RWPE2 (cell line): ENCODE measurements around the gene CCDC93.

Source experiments
- ATAC-seq: fragments of 200-7000 bp; cut with Tn5 transposase; 3 replicates; pipeline ENCODE4 v1.9.1; 2021; ENCODE audit warnings: low read depth
- DNase-seq: peaks from one replicate; pipeline ENCODE4 v3.0.0-alpha.2; 2020; ENCODE audit warnings: low spot score
- H3K27ac ChIP-seq: fragments of 450-650 bp; 2 replicates; pipeline ENCODE4 v1.5.1; 2017; ENCODE audit warnings: mild to moderate bottlenecking; ENCODE audit not compliant: poor library complexity, severe bottlenecking
- H3K27me3 ChIP-seq: fragments of 250-450 bp; sonication (Bioruptor Pico); 2 replicates; pipeline ENCODE4 v1.5.1; 2021; ENCODE audit warnings: mild to moderate bottlenecking, moderate library complexity; ENCODE audit not compliant: insufficient read depth, poor library complexity, severe bottlenecking
- H3K36me3 ChIP-seq: fragments of 250-450 bp; sonication (Bioruptor Pico); 2 replicates; pipeline ENCODE4 v1.5.1; 2020; ENCODE audit warnings: low read depth, mild to moderate bottlenecking, moderate library complexity
- H3K4me1 ChIP-seq: fragments of 250-450 bp; sonication (Bioruptor Pico); 2 replicates; pipeline ENCODE4 v1.5.1; 2021; ENCODE audit warnings: mild to moderate bottlenecking, moderate library complexity; ENCODE audit not compliant: insufficient read depth, poor library complexity, severe bottlenecking
- H3K4me3 ChIP-seq: fragments of 250-450 bp; sonication (Bioruptor Pico); 2 replicates; pipeline ENCODE4 v1.5.1; 2021; ENCODE audit warnings: mild to moderate bottlenecking, moderate library complexity; ENCODE audit not compliant: severe bottlenecking
- H3K9me3 ChIP-seq: fragments of 250-450 bp; sonication (Bioruptor Pico); 2 replicates; pipeline ENCODE4 v1.5.1; 2021; ENCODE audit warnings: mild to moderate bottlenecking, moderate library complexity; ENCODE audit not compliant: severe bottlenecking
- CTCF ChIP-seq: fragments of 450-650 bp; IDR thresholded peaks from one replicate; pipeline ENCODE4 v1.5.1; 2017; ENCODE audit warnings: mild to moderate bottlenecking, moderate library complexity; ENCODE audit not compliant: poor library complexity, severe bottlenecking

Gene CCDC93

DNA sequence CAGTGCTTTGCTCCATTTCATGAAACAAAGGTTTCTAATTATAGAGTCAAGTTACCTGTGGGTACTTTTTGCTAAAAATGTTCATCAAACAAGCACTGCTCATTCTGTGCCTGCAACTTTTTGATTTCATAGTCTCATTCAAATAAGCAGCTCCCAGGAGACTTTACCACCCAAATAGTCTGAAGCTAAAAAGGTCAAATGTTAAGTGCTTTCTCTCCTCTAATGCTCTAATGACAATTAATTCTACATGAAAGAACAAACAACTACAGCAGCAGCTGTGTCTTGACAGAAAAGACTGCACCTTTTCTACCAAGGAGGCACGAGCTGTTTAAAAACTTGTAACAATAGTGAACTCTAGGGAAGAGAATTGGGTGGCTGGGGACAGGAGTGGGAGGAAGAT, 65.3 kb downstream of the CCDC93 start:
- H3K27ac ChIP-seq: no peak overlapping the region
- peaks cover 90% of the 10 kb centered on the region for H3K36me3 ChIP-seq
- H3K9me3 ChIP-seq: no peaks in the 10 kb centered on the region
- DNase-seq (no peak), ATAC-seq (no peak)
- no peak for TF ChIP-seq CTCF
- H3K27me3 ChIP-seq: no peaks in the 10 kb centered on the region
- H3K4me1 ChIP-seq: no peaks in the 10 kb centered on the region
- H3K4me3 ChIP-seq: no peak overlapping the region

GRCh38 chr2:117945296-117945695, 68.6 kb downstream of the CCDC93 start:
- Histone ChIP-seq H3K27ac (no peak overlapping the region), H3K4me1 (no peaks in the 10 kb centered on the region), H3K9me3 (no peaks in the 10 kb centered on the region), H3K27me3 (no peaks in the 10 kb centered on the region), H3K4me3 (no peak overlapping the region), H3K36me3 (peaks cover 68% of the 10 kb centered on the region)
- DNase-seq (no peak), ATAC-seq (no peak)
- TF ChIP-seq CTCF: no peak

GRCh38 chr2:117944816-117945215, 69.1 kb downstream of the CCDC93 start:
- Histone ChIP-seq H3K27ac (no peak overlapping the region), H3K27me3 (no peaks in the 10 kb centered on the region), H3K9me3 (no peaks in the 10 kb centered on the region), H3K36me3 (peaks cover 73% of the 10 kb centered on the region), H3K4me3 (no peak overlapping the region), H3K4me1 (no peaks in the 10 kb centered on the region)
- no peak for TF ChIP-seq CTCF
- DNase-seq: no peak
- no peak for ATAC-seq

DNA sequence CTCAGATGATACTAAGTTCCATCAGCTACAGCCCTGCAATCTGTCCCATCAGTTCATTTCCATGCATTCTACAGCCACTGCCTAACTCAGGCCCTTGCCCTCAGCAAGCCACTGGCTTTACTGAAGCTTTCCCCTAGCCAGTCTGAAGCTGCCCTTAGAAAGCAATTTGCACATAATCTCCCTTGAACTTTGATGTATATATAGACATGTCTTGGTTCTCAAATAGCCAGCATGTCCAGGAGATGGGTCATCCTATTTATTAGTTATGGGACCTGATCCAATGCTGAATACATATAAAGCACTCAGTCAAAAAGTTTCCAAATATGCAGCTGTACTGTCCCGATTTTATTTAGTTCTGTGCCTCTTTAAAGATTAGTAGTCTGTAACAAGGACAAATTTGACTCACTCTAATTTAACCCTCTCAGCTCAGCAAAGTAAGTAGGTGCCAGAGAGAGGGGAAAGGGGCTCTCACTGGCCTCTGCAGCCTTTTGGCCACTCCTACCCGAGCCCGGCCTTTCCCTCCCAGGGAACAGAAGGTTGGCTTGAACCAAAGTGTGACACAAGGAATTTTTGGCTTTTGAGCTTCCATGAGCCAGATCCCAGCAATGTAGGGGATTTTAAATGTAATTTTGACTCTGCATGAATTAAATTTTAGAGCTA, 70.7 kb downstream of the CCDC93 start:
- H3K4me3 ChIP-seq: no peak overlapping the region
- TF ChIP-seq CTCF: no peak
- no peak overlapping the region for H3K27ac ChIP-seq
- no peaks in the 10 kb centered on the region for H3K27me3 ChIP-seq
- no peaks in the 10 kb centered on the region for H3K9me3 ChIP-seq
- DNase-seq (no peak), ATAC-seq (no peak)
- H3K36me3 ChIP-seq: peaks cover 76% of the 10 kb centered on the region
- H3K4me1 ChIP-seq: no peaks in the 10 kb centered on the region

- Histone ChIP-seq H3K9me3 (no peaks in the 10 kb centered on the region), H3K27me3 (no peaks in the 10 kb centered on the region), H3K27ac (no peak overlapping the region), H3K4me1 (no peaks in the 10 kb centered on the region), H3K36me3 (peaks cover 75% of the 10 kb centered on the region), H3K4me3 (no peak overlapping the region)
- no peak for DNase-seq
- no peak for ATAC-seq
- TF ChIP-seq CTCF: no peak
These were observed 71.3 kb downstream of the CCDC93 start for GRCh38 chr2:117942551-117942950.
